Measurements from ENCODE around the gene SMAGP.
"Not testable (repeated sequence)": the region's sequence is repeated elsewhere in the genome, so short reads cannot be mapped to it uniquely, and the experiment has no call there.

SMAGP gene

DNA sequence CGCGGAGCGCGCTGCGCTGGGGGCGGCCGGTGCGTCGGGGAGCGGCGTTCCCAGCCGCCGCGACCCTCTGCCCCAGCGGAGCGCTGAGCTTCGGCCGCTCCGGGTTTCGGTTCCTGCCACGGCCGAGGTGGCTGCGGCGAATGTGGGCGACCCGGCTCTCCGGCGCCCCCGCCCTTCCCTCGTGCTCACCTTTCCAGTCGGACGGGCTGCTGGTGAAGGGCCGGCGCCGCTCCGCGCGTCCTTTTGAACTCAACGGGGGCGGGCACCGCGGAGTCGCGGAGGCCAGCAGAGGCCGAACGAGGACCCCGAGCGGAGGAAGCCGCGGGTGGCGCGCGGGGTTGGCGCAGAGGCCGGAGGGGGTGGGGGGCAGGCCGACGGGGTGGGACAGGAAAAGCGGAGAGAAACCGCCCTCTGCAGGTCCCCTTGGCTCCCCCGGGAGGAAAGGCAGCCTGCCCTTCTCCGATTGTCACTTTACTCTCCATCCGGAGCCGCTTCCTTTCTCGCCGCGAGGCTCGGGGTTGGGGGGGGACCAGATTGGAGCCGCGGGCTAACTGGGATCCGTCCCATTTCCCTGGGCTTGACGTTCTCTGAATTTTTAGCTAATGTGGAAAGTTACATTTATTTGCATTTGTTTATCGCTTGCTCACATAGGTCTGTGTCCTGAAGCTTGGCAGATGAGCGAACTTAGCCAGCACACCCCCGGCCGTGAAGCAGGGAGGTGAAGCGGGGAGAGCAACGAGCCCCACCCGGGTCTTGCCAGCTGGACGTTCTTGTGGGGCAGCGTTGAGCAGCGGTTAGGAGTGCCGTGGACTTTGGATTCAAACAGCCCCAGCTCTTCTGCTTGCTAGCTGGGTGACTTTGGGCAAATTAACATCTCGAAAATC is at the start of gene SMAGP:
Gene SMAGP, minus strand, starts transcription at position 349 of the 884 bp plus-strand sequence. CDS start 1,137 bp downstream, outside the sequence.
- peak in 2 of 4 experiments; percentile 27 to 29 for DNase-seq

GRCh38 chr12:51318846-51319599 is 48.8 kb upstream of the SMAGP start:
- peak in 2 of 4 experiments; percentile 12 to 33 for DNase-seq

DNA sequence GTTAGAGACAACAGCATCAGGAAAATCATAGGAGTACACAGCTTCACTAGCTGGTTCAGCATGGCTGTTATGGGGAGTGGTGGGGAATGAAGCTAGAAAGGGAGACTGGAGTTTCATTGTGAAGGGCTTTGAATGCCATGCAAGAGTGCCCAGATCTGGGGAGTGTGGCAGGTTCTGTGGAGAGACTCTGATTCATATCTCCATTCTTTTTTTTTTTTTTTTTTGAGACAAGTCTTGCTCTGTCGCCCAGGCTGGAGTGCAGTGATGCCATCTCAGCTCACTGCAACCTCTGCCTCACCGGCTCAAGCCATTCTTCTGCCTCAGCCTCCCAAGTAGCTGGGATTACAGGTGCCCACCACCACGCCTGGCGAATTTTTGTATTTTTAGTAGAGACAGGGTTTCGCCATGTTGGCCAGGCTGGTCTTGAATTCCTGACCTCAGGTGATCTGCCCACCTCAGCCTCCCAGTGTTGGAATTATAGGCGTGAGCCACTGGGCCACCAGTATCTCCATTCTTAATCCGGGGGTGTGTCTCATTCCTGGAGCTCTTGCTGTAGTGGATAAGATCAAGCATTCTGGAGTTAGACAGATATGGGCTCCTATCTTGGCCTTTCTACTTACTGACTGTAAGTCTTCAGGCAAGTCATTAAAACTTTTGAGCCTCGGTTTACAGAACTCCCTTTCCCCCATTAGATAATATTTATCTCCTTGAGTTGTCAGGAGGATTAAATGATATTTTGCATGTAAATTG is 48.0 kb upstream of the SMAGP start:
- DNase-seq, result not testable (repeated sequence)

DNA sequence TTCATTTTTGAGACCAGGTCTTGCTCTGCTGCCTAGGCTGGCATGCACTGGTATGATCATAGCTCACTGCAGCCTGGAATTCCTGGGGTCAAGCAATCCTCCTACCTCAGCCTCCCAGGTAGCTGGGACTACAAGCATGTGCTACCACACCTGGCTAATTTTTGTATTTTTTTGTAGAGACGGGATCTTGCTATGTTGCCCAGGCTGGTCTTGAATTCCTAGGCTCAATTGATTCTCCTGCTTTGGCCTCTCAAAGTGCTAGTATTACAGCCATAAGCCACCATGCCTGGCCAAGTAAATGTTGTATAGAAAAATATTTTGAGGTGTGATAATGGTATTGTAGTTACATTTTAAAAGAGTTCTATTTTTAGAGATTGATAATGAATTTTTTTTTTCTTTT is 41.2 kb upstream of the SMAGP start:
- no peak for DNase-seq

DNA sequence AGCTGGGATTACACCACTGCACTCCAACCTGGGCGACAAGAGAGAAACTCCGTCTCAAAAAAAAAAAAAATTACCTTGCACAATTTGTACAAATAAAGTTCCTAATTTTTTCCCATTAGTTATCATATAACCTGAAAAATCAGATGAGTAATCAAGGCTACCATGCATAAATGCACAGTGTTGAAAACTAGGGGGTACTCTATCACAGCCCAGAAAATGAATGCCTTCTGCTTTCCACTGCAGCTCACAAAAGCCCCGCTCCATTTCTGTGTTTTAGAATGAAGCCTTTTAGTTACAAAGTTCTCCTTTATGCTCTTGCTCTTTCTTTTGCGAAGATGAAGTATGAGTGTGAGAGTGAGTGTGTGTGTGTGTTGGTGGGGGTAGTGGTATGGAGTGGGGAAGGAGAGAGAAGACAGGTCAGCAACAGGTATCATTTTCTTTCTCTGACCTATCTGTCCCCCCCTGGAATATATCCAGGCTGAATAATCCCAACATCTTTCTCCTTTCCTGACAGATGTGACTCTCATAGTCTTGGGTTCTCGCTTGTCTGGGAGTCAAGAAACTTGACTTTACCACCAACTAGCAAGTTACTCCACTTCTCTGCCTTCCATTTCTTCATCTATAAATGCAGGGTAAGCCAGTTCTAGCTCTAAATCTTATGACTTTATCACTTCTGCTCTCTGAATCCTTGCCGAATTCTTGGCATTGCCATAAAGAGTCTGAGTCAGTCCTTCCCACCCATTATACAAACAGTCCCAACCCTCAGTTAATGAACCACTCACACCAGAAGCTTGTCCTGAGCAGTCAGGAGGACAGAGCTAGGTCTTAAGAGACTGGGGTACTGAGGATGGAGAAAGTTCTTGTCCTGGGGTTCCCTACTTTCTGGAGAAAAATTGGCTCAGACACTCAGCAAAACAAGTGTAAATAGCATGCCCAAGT is 37.7 kb upstream of the SMAGP start:
- no peak for DNase-seq

DNA sequence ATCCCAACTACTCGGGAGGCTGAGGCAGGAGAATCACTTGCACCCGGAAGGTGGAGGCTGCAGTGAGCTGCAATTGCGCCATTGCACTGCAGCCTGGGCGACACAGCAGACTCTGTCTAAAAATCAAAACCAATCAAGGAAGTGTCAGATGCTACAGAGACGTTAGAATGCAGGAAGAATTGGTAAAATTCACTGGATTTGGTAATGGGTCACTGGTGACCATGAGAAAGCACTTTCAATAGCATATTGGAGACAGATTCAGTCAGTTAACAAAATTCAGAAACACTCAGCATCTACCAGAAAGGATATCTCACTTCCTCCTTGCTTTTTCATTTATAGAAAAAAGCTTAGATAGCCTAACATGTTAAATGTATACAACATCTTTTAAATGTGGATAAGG is 36.3 kb upstream of the SMAGP start:
- no peak for DNase-seq

- DNase-seq, result not testable (repeated sequence)
Observed at GRCh38 chr12:51300768-51301167, 30.6 kb upstream of the SMAGP start.

- DNase-seq, result no peak
Observed at GRCh38 chr12:51295651-51296050, 25.4 kb upstream of the SMAGP start.

GRCh38 chr12:51294097-51294496 is 23.9 kb upstream of the SMAGP start:
- DNase-seq, result not testable (repeated sequence)

GRCh38 chr12:51293696-51294095 is 23.5 kb upstream of the SMAGP start:
- DNase-seq, result no peak

- DNase-seq, result not testable (repeated sequence)
Observed at GRCh38 chr12:51291603-51292513, 21.6 kb upstream of the SMAGP start.

GRCh38 chr12:51285843-51286242 is 15.6 kb upstream of the SMAGP start:
- DNase-seq, result no peak

GRCh38 chr12:51281202-51281924 is 11.1 kb upstream of the SMAGP start:
- no peak for DNase-seq

DNA sequence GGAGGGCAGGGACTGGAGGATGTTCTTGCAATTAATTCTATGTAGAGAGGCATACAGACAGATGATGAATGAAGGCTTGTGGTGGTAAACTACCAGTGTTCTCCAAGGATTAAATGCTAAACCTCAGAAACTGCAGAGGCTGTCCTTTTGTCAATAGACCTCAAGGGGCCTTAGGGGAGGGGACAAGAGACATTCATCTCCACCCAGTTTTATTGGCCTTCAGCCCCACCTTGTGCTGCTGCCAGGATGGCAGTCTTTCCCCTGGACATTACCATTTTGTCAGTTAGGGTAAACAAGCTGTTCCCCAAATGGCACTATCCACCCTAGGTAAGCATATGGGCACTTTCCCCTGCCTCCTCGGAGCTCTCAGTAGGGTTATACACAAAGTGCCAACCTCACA is 4.9 kb upstream of the SMAGP start:
- DNase-seq, result no peak

- not testable (repeated sequence) for DNase-seq
Observed at GRCh38 chr12:51272810-51273209, 2.6 kb upstream of the SMAGP start.

DNA sequence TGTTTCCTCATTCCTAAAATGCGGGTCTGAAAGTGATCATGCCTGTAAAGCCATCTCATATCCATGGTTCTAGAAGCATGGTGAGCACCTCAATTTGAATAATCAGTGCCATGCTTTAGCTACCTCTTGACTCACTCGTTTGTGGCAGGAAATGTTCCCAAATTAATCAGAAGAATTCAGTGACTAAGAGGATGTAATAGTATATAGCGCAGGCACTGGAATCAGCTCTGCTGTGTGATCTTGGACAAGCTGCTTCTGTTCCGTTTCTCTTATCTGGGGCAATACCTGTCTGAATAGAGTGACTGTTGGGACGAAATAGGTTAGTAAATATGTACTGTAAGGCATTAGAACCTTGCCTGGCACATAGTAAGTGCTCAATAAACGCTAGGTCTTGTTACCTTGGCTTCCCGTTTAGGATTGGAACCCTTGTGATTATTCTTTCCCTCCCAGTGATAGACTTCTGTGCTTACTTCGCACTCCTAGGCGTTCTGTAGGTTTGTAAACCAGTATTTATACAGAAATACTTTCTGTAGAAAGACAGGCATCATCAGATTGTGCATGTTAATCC is 820 bp upstream of the SMAGP start:
- DNase-seq, result no peak

GRCh38 chr12:51269174-51270066 is 795 bp downstream of the SMAGP start:
- peak in 2 of 4 experiments; percentile 40 to 54 for DNase-seq

GRCh38 chr12:51265024-51265423 is 5.2 kb downstream of the SMAGP start:
- no peak for DNase-seq

- DNase-seq, result no peak
Observed at GRCh38 chr12:51264297-51264696, 5.9 kb downstream of the SMAGP start.
